Calu3 (cell line): ENCODE data around the gene DOCK3. TPM values are rescaled to one million over a fixed set of nuclear protein-coding genes. Genes with fewer than 3 reads are reported as not detected.
"Not testable (repeated sequence)": the region's sequence is repeated elsewhere in the genome, so short reads cannot be mapped to it uniquely, and the experiment has no call there.

Experiments
- BruUV-seq: library from RNA; stranded (reverse); fragments of 400-500 nt; replicated peaks from 2 replicates; lab custom pipeline; 2021; lab: Mats Ljungman, UMichigan
- CTCF ChIA-PET: fragments of 300-600 bp; sonication (Branson Sonifier 250); formaldehyde crosslinking; loops from one replicate; lab custom pipeline; 2022; ENCODE audit warnings: antibody characterized with exemption; lab: Charles Lee
- DNase-seq: peaks from one replicate; pipeline ENCODE4 v3.0.0; 2022
- H3K27ac Mint-ChIP-seq: one replicate; pipeline ENCODE4 v1.8.0; 2022; ENCODE audit warnings: mixed read lengths; ENCODE audit not compliant: unreplicated experiment
- H3K27me3 Mint-ChIP-seq: one replicate; pipeline ENCODE4 v1.8.0; 2022; ENCODE audit warnings: mixed read lengths; ENCODE audit not compliant: unreplicated experiment
- H3K36me3 Mint-ChIP-seq: one replicate; pipeline ENCODE4 v1.8.0; 2022; ENCODE audit warnings: mild to moderate bottlenecking, moderate library complexity, mixed read lengths; ENCODE audit not compliant: insufficient read depth, unreplicated experiment
- H3K4me1 Mint-ChIP-seq: one replicate; pipeline ENCODE4 v1.8.0; 2022; ENCODE audit warnings: mild to moderate bottlenecking, low read depth, mixed read lengths; ENCODE audit not compliant: unreplicated experiment
- H3K4me3 Mint-ChIP-seq: one replicate; pipeline ENCODE4 v1.8.0; 2022; ENCODE audit warnings: mild to moderate bottlenecking, low read depth, moderate library complexity, mixed read lengths; ENCODE audit not compliant: unreplicated experiment
- H3K9me3 Mint-ChIP-seq: one replicate; pipeline ENCODE4 v1.8.0; 2022; ENCODE audit warnings: low read depth, mixed read lengths; ENCODE audit not compliant: unreplicated experiment
- CTCF ChIP-seq: fragments of 200-600 bp; IDR thresholded peaks from one replicate; pipeline ENCODE4 v1.8.0; 2022; ENCODE audit warnings: antibody characterized with exemption; ENCODE audit not compliant: unreplicated experiment
- intact Hi-C: fragments of 100-400 bp; cut with micrococcal nuclease; formaldehyde crosslinking; loops from one replicate; pipeline ENCODE4 v1.10.0; 2022; ENCODE audit not compliant: unreplicated experiment
- total RNA-seq: library from RNA; stranded (reverse); gene quantifications from 2 replicates; pipeline ENCODE4 v1.2.3, GENCODE V29; 2022

Gene DOCK3
- total RNA-seq, 1 experiment from 2014 or later: 0.19 TPM

DNA sequence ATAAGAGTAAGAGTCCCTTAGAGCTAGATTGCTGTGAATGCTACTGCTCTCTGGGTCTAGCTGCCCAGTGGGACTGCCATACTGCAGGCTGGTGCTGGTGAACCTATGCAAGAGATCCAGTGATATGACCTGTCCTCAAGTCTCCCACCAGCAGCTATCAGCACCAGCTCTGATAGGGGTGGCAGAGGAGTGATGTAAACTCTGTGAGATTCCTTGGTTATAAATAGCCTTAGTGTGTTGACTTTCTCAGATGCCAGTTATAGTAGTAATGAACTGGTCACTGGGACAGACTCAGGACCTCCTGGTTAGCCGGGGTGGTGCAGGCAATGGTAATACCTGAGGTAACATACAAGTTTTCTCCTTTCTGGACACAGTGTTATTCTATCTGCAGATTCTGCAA lies 515.5 kb downstream of the DOCK3 start:
- CTCF ChIA-PET: no interaction called here
- Mint-ChIP-seq H3K36me3 (no peaks in the 10 kb centered on the region), H3K9me3 (peaks cover 4% of the 10 kb centered on the region), H3K27ac (no peak overlapping the region), H3K27me3 (peaks cover 70% of the 10 kb centered on the region), H3K4me3 (no peak overlapping the region), H3K4me1 (no peaks in the 10 kb centered on the region)
- no TSS peak for BruUV-seq
- intact Hi-C loops: no loop called here
- TF ChIP-seq CTCF: no peak
- DNase-seq: no peak

GRCh38 chr3:51190827-51191226 lies 516.1 kb downstream of the DOCK3 start:
- peaks cover 2% of the 10 kb centered on the region for H3K9me3 Mint-ChIP-seq
- H3K27me3 Mint-ChIP-seq: peaks cover 66% of the 10 kb centered on the region
- intact Hi-C loops: no loop called here
- no peak overlapping the region for H3K27ac Mint-ChIP-seq
- no peaks in the 10 kb centered on the region for H3K4me1 Mint-ChIP-seq
- TF ChIP-seq CTCF: no peak
- no TSS peak for BruUV-seq
- no peak overlapping the region for H3K4me3 Mint-ChIP-seq
- CTCF ChIA-PET: no interaction called here
- no peaks in the 10 kb centered on the region for H3K36me3 Mint-ChIP-seq
- DNase-seq: no peak

DNA sequence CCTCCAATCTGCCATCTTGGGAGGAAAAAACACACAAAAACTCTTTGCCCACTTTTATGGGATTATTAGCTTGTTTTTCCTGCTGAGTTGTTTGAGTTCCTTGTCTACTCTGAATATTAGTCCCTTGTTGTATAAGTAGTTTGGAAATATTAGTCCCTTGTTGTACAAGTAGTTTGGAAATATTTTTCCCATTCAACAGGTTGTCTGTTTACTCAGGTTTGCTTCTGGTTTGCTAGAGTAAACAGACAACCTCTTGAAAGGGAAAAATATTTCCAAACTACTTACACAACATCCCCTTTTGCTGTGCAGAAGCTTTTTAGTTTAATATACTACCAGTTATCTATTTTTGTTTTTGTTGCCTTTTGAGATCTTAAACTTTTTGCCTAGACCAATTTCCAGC lies 517.0 kb downstream of the DOCK3 start:
- Mint-ChIP-seq H3K27ac (no peak overlapping the region), H3K27me3 (peaks cover 56% of the 10 kb centered on the region), H3K36me3 (no peaks in the 10 kb centered on the region), H3K9me3 (no peaks in the 10 kb centered on the region), H3K4me3 (no peak overlapping the region), H3K4me1 (no peaks in the 10 kb centered on the region)
- intact Hi-C loops: no loop called here
- CTCF ChIA-PET: interaction anchor here (0.6 kb wide), 1 partner anchor 104 kb away, joined by 4 read pairs; no protein-coding TSS in a partner anchor
- no peak for TF ChIP-seq CTCF
- DNase-seq: no peak
- no TSS peak for BruUV-seq

DNA sequence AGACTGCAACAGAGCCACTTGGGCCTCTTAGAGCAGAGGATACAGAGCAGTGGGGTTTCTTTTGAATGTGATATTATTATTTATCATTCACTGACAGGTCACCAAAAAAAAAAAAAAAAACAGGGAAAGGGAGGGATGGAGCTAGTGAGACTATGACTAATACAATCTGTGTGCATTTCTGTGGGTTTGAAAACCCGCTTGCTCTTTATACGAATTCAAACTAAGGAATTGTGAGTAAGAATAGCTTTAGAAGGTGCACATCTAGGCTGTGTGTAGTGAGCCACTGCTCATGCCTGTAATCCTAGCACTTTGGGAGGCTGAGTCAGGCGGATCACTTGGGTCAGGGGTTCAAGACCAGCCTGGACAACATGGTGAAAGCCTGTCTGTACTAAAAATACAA lies 523.8 kb downstream of the DOCK3 start:
- no peaks in the 10 kb centered on the region for H3K36me3 Mint-ChIP-seq
- H3K27ac Mint-ChIP-seq: no peak overlapping the region
- no TSS peak for BruUV-seq
- H3K4me3 Mint-ChIP-seq: no peak overlapping the region
- DNase-seq: no peak
- H3K4me1 Mint-ChIP-seq: no peaks in the 10 kb centered on the region
- H3K9me3 Mint-ChIP-seq: no peaks in the 10 kb centered on the region
- CTCF ChIA-PET: no interaction called here
- intact Hi-C loops: no loop called here
- H3K27me3 Mint-ChIP-seq: peaks cover 11% of the 10 kb centered on the region
- no peak for TF ChIP-seq CTCF

DNA sequence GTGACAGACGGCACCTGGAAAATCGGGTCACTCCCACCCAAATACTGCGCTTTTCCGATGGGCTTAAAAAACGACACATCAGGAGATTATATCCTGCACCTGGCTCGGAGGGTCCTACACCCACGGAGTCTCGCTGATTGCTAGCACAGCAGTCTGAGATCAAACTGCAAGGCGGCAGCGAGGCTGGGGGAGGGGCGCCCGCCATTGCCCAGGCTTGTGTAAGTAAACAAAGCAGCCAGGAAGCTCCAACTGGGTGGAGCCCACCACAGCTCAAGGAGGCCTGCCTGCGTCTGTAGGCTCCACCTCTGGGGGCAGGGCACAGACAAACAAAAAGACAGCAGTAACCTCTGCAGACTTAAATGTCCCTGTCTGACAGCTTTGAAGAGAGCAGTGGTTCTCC lies 524.6 kb downstream of the DOCK3 start:
- not testable (repeated sequence) for BruUV-seq

More for the DNA sequence above, 524.6 kb downstream of the DOCK3 start:
- H3K36me3 Mint-ChIP-seq, H3K4me3 Mint-ChIP-seq, DNase-seq, intact Hi-C loops, H3K27ac Mint-ChIP-seq, H3K4me1 Mint-ChIP-seq, H3K9me3 Mint-ChIP-seq, CTCF ChIA-PET: not testable (repeated sequence)
- H3K27me3 Mint-ChIP-seq: peaks cover 11% of the 10 kb centered on the region
